ENCODE data around the gene ATP1A1.

Gene ATP1A1

GRCh38 chr1:116343019-116343418 is 30.0 kb upstream of the ATP1A1 start:
- no peak for TF ChIP-seq CTCF (IDR thresholded peaks at IDR 0.05; ENCODE audit: low read depth, low read length, missing control alignments)
- no peak for DNase-seq (ENCODE audit: low read depth)
- no peak overlapping the region for H3K4me3 ChIP-seq (ENCODE audit: low read depth, low read length)

GRCh38 chr1:116345011-116345410 is 28.0 kb upstream of the ATP1A1 start:
- no peak for TF ChIP-seq CTCF (IDR thresholded peaks at IDR 0.05; ENCODE audit: low read depth, low read length, missing control alignments)
- no peak overlapping the region for H3K4me3 ChIP-seq (ENCODE audit: low read depth, low read length)
- no peak for DNase-seq (ENCODE audit: low read depth)

- H3K4me3 ChIP-seq (ENCODE audit: low read depth, low read length): no peak overlapping the region
- DNase-seq (ENCODE audit: low read depth): no peak
- no peak for TF ChIP-seq CTCF (IDR thresholded peaks at IDR 0.05; ENCODE audit: low read depth, low read length, missing control alignments)
Measured at GRCh38 chr1:116345843-116346242, 27.2 kb upstream of the ATP1A1 start.

GRCh38 chr1:116346943-116347673 is 25.9 kb upstream of the ATP1A1 start:
- no peak for DNase-seq (ENCODE audit: low read depth)
- no peak overlapping the region for H3K4me3 ChIP-seq (ENCODE audit: low read depth, low read length)
- no peak for TF ChIP-seq CTCF (IDR thresholded peaks at IDR 0.05; ENCODE audit: low read depth, low read length, missing control alignments)

GRCh38 chr1:116347696-116348095 is 25.3 kb upstream of the ATP1A1 start:
- DNase-seq (ENCODE audit: low read depth): no peak
- no peak overlapping the region for H3K4me3 ChIP-seq (ENCODE audit: low read depth, low read length)
- no peak for TF ChIP-seq CTCF (IDR thresholded peaks at IDR 0.05; ENCODE audit: low read depth, low read length, missing control alignments)

- TF ChIP-seq CTCF (IDR thresholded peaks at IDR 0.05; ENCODE audit: low read depth, low read length, missing control alignments): no peak
- DNase-seq (ENCODE audit: low read depth): no peak
Measured at GRCh38 chr1:116350097-116350645, 22.9 kb upstream of the ATP1A1 start.

GRCh38 chr1:116351914-116352313 is 21.1 kb upstream of the ATP1A1 start:
- H3K4me3 ChIP-seq (ENCODE audit: low read depth, low read length): no peak overlapping the region
- no peak for DNase-seq (ENCODE audit: low read depth)
- no peak for TF ChIP-seq CTCF (IDR thresholded peaks at IDR 0.05; ENCODE audit: low read depth, low read length, missing control alignments)

More at GRCh38 chr1:116350097-116350645, 22.9 kb upstream of the ATP1A1 start:
- H3K4me3 ChIP-seq (ENCODE audit: low read depth, low read length): no peak overlapping the region

Measured in GM12864 (cell line).